Caco-2 (cell line): ENCODE measurements around the gene ITGB2. TPM values are rescaled to one million over a fixed set of nuclear protein-coding genes. Genes with fewer than 3 reads are reported as not detected.

Source experiments
- BruUV-seq: library from RNA; stranded (reverse); fragments of 400-500 nt; replicated peaks from 2 replicates; lab custom pipeline; 2021; lab: Mats Ljungman, UMichigan
- CTCF ChIA-PET: fragments of 300-600 bp; sonication (Branson Sonifier 250); formaldehyde crosslinking; loops from one replicate; lab custom pipeline; 2022; ENCODE audit warnings: antibody characterized with exemption; lab: Charles Lee
- POLR2A ChIA-PET: fragments of 300-600 bp; sonication (Branson Sonifier 250); formaldehyde crosslinking; loops from one replicate; lab custom pipeline; 2022; ENCODE audit warnings: antibody characterized with exemption; lab: Charles Lee
- DNase-seq, 2 experiments: peaks; one replicate each; pipeline versions ENCODE4 v3.0.0 to v3.0.0-alpha.2; 2020 to 2022
- H3K27me3 ChIP-seq: replicated peaks from 2 replicates; pipeline ENCODE4 v1.6.0; 2011; ENCODE audit warnings: low read length; ENCODE audit not compliant: control insufficient read depth, insufficient read depth
- H3K36me3 ChIP-seq: 2 replicates; pipeline ENCODE4 v1.5.1; 2011; ENCODE audit warnings: low read length; ENCODE audit not compliant: control insufficient read depth, insufficient read depth
- H3K4me1 ChIP-seq: fragments of 250-450 bp; sonication (Bioruptor Pico); 2 replicates; pipeline ENCODE4 v1.5.1; 2020; ENCODE audit warnings: mild to moderate bottlenecking
- H3K4me3 ChIP-seq: 2 replicates; pipeline ENCODE4 v1.5.1; 2011; ENCODE audit warnings: low read depth, mild to moderate bottlenecking, control low read depth, low read length
- H3K9me3 ChIP-seq: fragments of 250-450 bp; sonication (Bioruptor Pico); 2 replicates; pipeline ENCODE4 v1.5.1; 2020; ENCODE audit warnings: mild to moderate bottlenecking, moderate library complexity
- H3K27ac Mint-ChIP-seq: one replicate; pipeline ENCODE4 v1.8.0; 2022; ENCODE audit warnings: mixed read lengths; ENCODE audit not compliant: unreplicated experiment
- H3K27me3 Mint-ChIP-seq: one replicate; pipeline ENCODE4 v1.8.0; 2022; ENCODE audit warnings: mixed read lengths; ENCODE audit not compliant: insufficient read depth, unreplicated experiment
- H3K36me3 Mint-ChIP-seq: one replicate; pipeline ENCODE4 v1.8.0; 2022; ENCODE audit warnings: mild to moderate bottlenecking, mixed read lengths; ENCODE audit not compliant: insufficient read depth, unreplicated experiment
- H3K4me1 Mint-ChIP-seq: one replicate; pipeline ENCODE4 v1.8.0; 2022; ENCODE audit warnings: low read depth, mixed read lengths; ENCODE audit not compliant: unreplicated experiment
- H3K4me3 Mint-ChIP-seq: one replicate; pipeline ENCODE4 v1.8.0; 2022; ENCODE audit warnings: mild to moderate bottlenecking, moderate library complexity, mixed read lengths; ENCODE audit not compliant: unreplicated experiment
- H3K9me3 Mint-ChIP-seq: one replicate; pipeline ENCODE4 v1.8.0; 2022; ENCODE audit warnings: mixed read lengths; ENCODE audit not compliant: unreplicated experiment
- intact Hi-C: fragments of 100-400 bp; cut with micrococcal nuclease; formaldehyde crosslinking; loops from one replicate; pipeline ENCODE4 v1.10.0; 2022; ENCODE audit not compliant: unreplicated experiment
- total RNA-seq: library from RNA; stranded (reverse); gene quantifications from 2 replicates; pipeline ENCODE4 v1.2.3, GENCODE V29; 2022
- TF ChIP-seq, protein P1 (sequence below), 2 experiments: fragments of 200-600 bp in 1 of 2; IDR thresholded peaks; 1 replicate in 1 of 2; 2 replicates in 1 of 2; pipeline versions ENCODE4 v1.5.1 to v1.8.0; 2011 to 2022; ENCODE audit warnings: antibody characterized with exemption in 1 of 2, control low read depth in 1 of 2, inconsistent platforms in 1 of 2, low read depth in 1 of 2, low read length in 1 of 2, mild to moderate bottlenecking in 1 of 2, moderate library complexity in 1 of 2; ENCODE audit not compliant: insufficient read depth in 1 of 2, severe bottlenecking in 1 of 2, unreplicated experiment in 1 of 2

The ITGB2 gene
- total RNA-seq, 1 experiment from 2014 or later, result 0.48 TPM

DNA sequence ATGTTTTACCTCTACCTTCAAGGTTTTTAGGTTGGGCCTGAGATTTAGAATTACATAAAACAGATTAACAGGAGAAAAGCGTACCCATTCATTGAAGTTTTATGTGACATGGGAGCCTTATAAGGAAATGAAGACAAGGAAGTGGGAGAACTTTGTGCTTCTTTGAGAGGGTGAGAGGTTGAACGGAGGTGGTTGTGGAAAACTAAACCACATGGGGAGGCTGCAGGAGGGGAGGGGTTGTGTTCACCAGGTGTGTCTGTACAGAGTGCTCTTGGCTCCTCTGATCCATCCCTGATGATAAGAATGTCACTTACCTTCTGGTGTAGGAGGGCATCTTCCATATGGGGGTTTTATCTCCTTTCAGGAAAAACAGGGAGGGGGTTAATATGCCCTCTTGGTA, 21.9 kb upstream of the ITGB2 start:
- Mint-ChIP-seq H3K4me3 (peak overlapping the region; percentile 93), H3K36me3 (peaks cover 20% of the 10 kb centered on the region)
- CTCF ChIA-PET, result no interaction called here

DNA sequence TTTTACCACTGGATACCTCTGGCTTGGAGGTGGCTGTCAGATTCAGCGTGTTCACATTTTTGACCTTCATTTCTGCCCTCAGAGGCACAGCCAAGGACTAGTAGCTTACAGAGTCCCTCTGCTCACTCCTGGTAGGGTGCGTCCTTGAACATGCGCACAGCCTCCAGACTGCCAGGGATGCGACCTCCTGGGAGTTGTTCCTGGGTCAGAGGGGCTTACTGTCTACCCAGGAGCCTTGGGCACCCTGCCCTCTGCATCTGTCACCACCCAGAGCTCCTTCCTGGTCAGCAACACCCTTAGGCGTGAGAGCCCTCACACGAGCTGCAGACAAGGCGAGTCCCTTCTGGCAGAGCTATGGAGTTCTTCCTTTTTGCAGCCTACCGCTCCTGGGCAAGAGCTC, 20.9 kb upstream of the ITGB2 start:
- BruUV-seq, result no TSS peak
- TF ChIP-seq, protein P1, sequence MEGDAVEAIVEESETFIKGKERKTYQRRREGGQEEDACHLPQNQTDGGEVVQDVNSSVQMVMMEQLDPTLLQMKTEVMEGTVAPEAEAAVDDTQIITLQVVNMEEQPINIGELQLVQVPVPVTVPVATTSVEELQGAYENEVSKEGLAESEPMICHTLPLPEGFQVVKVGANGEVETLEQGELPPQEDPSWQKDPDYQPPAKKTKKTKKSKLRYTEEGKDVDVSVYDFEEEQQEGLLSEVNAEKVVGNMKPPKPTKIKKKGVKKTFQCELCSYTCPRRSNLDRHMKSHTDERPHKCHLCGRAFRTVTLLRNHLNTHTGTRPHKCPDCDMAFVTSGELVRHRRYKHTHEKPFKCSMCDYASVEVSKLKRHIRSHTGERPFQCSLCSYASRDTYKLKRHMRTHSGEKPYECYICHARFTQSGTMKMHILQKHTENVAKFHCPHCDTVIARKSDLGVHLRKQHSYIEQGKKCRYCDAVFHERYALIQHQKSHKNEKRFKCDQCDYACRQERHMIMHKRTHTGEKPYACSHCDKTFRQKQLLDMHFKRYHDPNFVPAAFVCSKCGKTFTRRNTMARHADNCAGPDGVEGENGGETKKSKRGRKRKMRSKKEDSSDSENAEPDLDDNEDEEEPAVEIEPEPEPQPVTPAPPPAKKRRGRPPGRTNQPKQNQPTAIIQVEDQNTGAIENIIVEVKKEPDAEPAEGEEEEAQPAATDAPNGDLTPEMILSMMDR (IDR thresholded peaks at IDR 0.05; ENCODE audit: insufficient read depth in 1 of 2, low read depth in 1 of 2, low read length in 1 of 2, severe bottlenecking in 1 of 2, unreplicated experiment in 1 of 2), result no peak
- Histone ChIP-seq H3K9me3 (no peaks in the 10 kb centered on the region), H3K36me3 (peaks cover 3% of the 10 kb centered on the region), H3K4me1 (peaks cover 6% of the 10 kb centered on the region; the same call in 1 of the 2 replicates), H3K4me3 (no peak overlapping the region), H3K27me3 (no peaks in the 10 kb centered on the region)
- Mint-ChIP-seq H3K9me3 (no peaks in the 10 kb centered on the region), H3K27ac (peak overlapping the region; percentile 94), H3K4me1 (peaks cover 11% of the 10 kb centered on the region), H3K27me3 (no peaks in the 10 kb centered on the region), H3K36me3 (peaks cover 20% of the 10 kb centered on the region), H3K4me3 (peak overlapping the region; percentile 93)
- POLR2A ChIA-PET, result no interaction called here
- intact Hi-C loops, result no loop called here
- peak in 1 of 2 experiments; percentile 17 for DNase-seq
- CTCF ChIA-PET, result no interaction called here

More for the DNA sequence above, 21.9 kb upstream of the ITGB2 start:
- no peaks in the 10 kb centered on the region for H3K9me3 ChIP-seq
- no TSS peak for BruUV-seq
- TF ChIP-seq, protein P1 (IDR thresholded peaks at IDR 0.05; ENCODE audit: insufficient read depth in 1 of 2, low read depth in 1 of 2, low read length in 1 of 2, severe bottlenecking in 1 of 2, unreplicated experiment in 1 of 2), result no peak
- peaks cover 6% of the 10 kb centered on the region; the same call in 1 of the 2 replicates for H3K4me1 ChIP-seq
- Mint-ChIP-seq H3K27me3 (no peaks in the 10 kb centered on the region), H3K9me3 (no peaks in the 10 kb centered on the region), H3K4me1 (peaks cover 11% of the 10 kb centered on the region), H3K27ac (peak overlapping the region; percentile 63)
- intact Hi-C loops, result no loop called here
- no peaks in the 10 kb centered on the region for H3K27me3 ChIP-seq
- POLR2A ChIA-PET, result no interaction called here
- DNase-seq, result no peak
- H3K36me3 ChIP-seq, result peaks cover 3% of the 10 kb centered on the region
- H3K4me3 ChIP-seq, result no peak overlapping the region

DNA sequence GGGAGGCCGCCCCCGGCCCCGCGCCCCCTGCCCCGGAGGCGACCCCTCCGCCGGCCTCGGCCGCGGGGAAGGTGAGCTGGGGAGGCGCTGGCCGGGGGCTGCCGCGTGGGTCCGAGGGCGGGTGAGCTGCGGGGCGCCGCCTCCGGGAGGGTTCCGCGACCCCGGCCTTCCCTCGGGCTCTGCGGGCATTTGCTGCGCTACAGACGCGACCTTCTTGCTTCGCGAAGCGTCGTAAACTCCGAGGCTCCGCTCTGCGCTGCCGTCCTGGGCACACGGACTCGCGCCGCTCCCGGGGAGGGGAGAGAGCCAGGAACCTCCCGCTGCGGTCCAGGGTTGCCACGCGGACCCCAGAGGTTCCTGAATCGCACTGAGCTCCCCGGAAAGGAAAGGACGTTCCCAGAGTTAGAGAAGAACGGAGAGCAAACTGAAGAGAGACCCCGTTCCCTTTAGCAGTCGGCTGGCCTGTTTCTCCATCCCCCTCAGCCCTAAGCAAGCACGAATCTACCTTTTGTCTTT, 19.5 kb upstream of the ITGB2 start:
- Mint-ChIP-seq H3K27me3 (no peaks in the 10 kb centered on the region), H3K27ac (peak overlapping the region; percentile 94), H3K36me3 (peaks cover 14% of the 10 kb centered on the region), H3K4me1 (peaks cover 11% of the 10 kb centered on the region), H3K9me3 (no peaks in the 10 kb centered on the region), H3K4me3 (peak overlapping the region; percentile 93)
- Histone ChIP-seq H3K4me3 (peak overlapping the region; percentile 94), H3K27me3 (no peaks in the 10 kb centered on the region), H3K4me1 (peaks cover 6% of the 10 kb centered on the region; the same call in 1 of the 2 replicates), H3K9me3 (no peaks in the 10 kb centered on the region), H3K36me3 (peaks cover 3% of the 10 kb centered on the region)
- TF ChIP-seq, protein P1 (IDR thresholded peaks at IDR 0.05; ENCODE audit: insufficient read depth in 1 of 2, low read depth in 1 of 2, low read length in 1 of 2, severe bottlenecking in 1 of 2, unreplicated experiment in 1 of 2), result no peak
- DNase-seq, result peak in 1 of 2 experiments; percentile 35
- no TSS peak for BruUV-seq
- intact Hi-C loops, result no loop called here
- ChIA-PET CTCF (interaction anchor here (0.7 to 0.8 kb wide), 2 partner anchors 199 to 322 kb away, joined by 3 to 5 read pairs; no protein-coding TSS in a partner anchor), POLR2A (interaction anchor here (0.7 to 1.1 kb wide), 2 partner anchors 348 to 525 kb away, joined by 3 read pairs; partner anchors contain the start of gene POFUT2)
